ENCODE measurements around the gene CNN2. TPM values are rescaled to one million over a fixed set of nuclear protein-coding genes. Genes with fewer than 3 reads are reported as not detected.
A peak's percentile ranks its signal among the peaks of the same experiment; 100 is the strongest.

The CNN2 gene
- total RNA-seq, 1 experiment from 2014 or later, result 524 TPM

DNA sequence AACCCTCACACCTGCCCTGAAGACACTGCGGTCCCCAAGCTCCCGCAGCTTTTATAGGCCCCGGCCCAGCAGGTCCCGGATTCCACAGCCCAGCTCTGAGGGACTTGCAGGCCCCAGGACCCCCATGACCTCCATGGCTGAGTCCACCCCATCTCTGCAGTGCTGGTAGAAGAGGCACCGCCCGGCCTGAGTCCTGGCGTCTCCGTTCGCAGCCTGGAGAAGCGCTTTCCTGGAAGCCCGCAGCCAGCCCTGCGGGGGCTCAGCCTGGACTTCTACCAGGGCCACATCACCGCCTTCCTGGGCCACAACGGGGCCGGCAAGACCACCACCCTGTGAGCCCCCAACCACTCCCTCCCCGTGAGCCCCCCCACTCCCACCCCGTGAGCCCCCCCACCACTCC, 22.7 kb downstream of the CNN2 start:
- Histone ChIP-seq H3K9me3 (ENCODE audit: control insufficient read depth, low read depth, low read length) (no peaks in the 10 kb centered on the region), H3K4me2 (ENCODE audit: insufficient read depth, insufficient read length, low read length) (no peak overlapping the region), H4K91ac (ENCODE audit: insufficient read length, low read depth, low read length) (no peak overlapping the region), H2BK20ac (ENCODE audit: low read depth, low read length, poor library complexity, severe bottlenecking) (no peak overlapping the region), H4K8ac (replicated peaks; ENCODE audit: insufficient read length, low read depth, low read length) (no peak overlapping the region), H3K27me3 (ENCODE audit: insufficient read depth, low read length) (no peaks in the 10 kb centered on the region), H3K23ac (ENCODE audit: insufficient read length, low read depth, low read length) (no peak overlapping the region), H2AFZ (ENCODE audit: low read length) (no peak overlapping the region), H3K4me1 (ENCODE audit: insufficient read depth, low read length) (no peaks in the 10 kb centered on the region; the same call in 1 of the 2 replicates), H2AK5ac (ENCODE audit: insufficient read length, low read length) (no peak overlapping the region), H3K18ac (ENCODE audit: insufficient read length, low read depth, low read length) (no peak overlapping the region), H3K27ac (ENCODE audit: insufficient read length, low read depth, low read length) (no peak overlapping the region), H4K20me1 (ENCODE audit: control insufficient read depth, insufficient read depth, insufficient read length) (no peaks in the 10 kb centered on the region), H4K5ac (ENCODE audit: insufficient read length, low read depth, low read length) (no peak overlapping the region), H2BK12ac (ENCODE audit: insufficient read length, low read depth, low read length) (no peak overlapping the region), H3K23me2 (ENCODE audit: insufficient read length, low read depth, low read length, poor library complexity, severe bottlenecking) (no peaks in the 10 kb centered on the region), H3K56ac (ENCODE audit: insufficient read length, low read depth, low read length) (no peak overlapping the region), H3K79me2 (ENCODE audit: insufficient read depth, low read length) (no peaks in the 10 kb centered on the region), H2BK5ac (ENCODE audit: insufficient read length, low read length) (no peak overlapping the region), H3T11ph (ENCODE audit: low read length) (no peak overlapping the region), H2BK15ac (ENCODE audit: low read depth, low read length) (no peak overlapping the region), H3K9ac (ENCODE audit: extremely low read depth, insufficient read length, low read length) (no peak overlapping the region), H3K4ac (ENCODE audit: low read depth, low read length) (no peak overlapping the region), H3K14ac (ENCODE audit: insufficient read depth, low read length) (no peak overlapping the region), H3K79me1 (ENCODE audit: insufficient read depth, low read depth, low read length, poor library complexity, severe bottlenecking) (no peaks in the 10 kb centered on the region), H2BK120ac (ENCODE audit: low read depth, low read length, poor library complexity, severe bottlenecking) (no peak overlapping the region)
- DNase-seq, result peak; percentile 24
- Mint-ChIP-seq H3K27me3 (ENCODE audit: low read depth) (no peaks in the 10 kb centered on the region), H3K36me3 (ENCODE audit: insufficient read depth in 1 of 3, low read depth in 3 of 3) (peaks cover 0 to 8% (median 2%) of the 10 kb centered on the region in 3 experiments; a peak in 2 of 7 replicates), H3K27ac (no peak overlapping the region), H3K4me3 (no peak overlapping the region), H3K4me1 (peaks cover 2 to 19% of the 10 kb centered on the region in 2 experiments; a peak in 3 of 4 replicates), H3K9me3 (no peaks in the 10 kb centered on the region)
- TF ChIP-seq, protein P1, sequence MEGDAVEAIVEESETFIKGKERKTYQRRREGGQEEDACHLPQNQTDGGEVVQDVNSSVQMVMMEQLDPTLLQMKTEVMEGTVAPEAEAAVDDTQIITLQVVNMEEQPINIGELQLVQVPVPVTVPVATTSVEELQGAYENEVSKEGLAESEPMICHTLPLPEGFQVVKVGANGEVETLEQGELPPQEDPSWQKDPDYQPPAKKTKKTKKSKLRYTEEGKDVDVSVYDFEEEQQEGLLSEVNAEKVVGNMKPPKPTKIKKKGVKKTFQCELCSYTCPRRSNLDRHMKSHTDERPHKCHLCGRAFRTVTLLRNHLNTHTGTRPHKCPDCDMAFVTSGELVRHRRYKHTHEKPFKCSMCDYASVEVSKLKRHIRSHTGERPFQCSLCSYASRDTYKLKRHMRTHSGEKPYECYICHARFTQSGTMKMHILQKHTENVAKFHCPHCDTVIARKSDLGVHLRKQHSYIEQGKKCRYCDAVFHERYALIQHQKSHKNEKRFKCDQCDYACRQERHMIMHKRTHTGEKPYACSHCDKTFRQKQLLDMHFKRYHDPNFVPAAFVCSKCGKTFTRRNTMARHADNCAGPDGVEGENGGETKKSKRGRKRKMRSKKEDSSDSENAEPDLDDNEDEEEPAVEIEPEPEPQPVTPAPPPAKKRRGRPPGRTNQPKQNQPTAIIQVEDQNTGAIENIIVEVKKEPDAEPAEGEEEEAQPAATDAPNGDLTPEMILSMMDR (conservative IDR thresholded peaks at IDR 0.05), result no peak
- no CpG with 5 or more reads among the region's 17 CpGs for WGBS (ENCODE audit: extremely low coverage, insufficient read length, low lambda C conversion rate)

All from H9 (cell line).